Endothelial cell (in vitro differentiated cells): Measurements from ENCODE around the gene LARGE1. TPM values are rescaled to one million over a fixed set of nuclear protein-coding genes. Genes with fewer than 3 reads are reported as not detected.

ENCODE experiments used
- DNase-seq: peaks from one replicate; pipeline ENCODE4 v3.0.0; 2021; ENCODE audit warnings: low spot score
- H3K27ac Mint-ChIP-seq: one replicate; pipeline ENCODE4 v1.8.0; 2021; ENCODE audit warnings: mixed read lengths, inconsistent platforms; ENCODE audit not compliant: unreplicated experiment
- H3K27me3 Mint-ChIP-seq: one replicate; pipeline ENCODE4 v1.8.0; 2021; ENCODE audit warnings: mild to moderate bottlenecking, moderate library complexity, mixed read lengths, inconsistent platforms; ENCODE audit not compliant: unreplicated experiment
- H3K36me3 Mint-ChIP-seq: one replicate; pipeline ENCODE4 v1.8.0; 2021; ENCODE audit warnings: mild to moderate bottlenecking, low read depth, mixed read lengths, inconsistent platforms; ENCODE audit not compliant: unreplicated experiment
- H3K4me1 Mint-ChIP-seq: one replicate; pipeline ENCODE4 v1.8.0; 2021; ENCODE audit warnings: mild to moderate bottlenecking, mixed read lengths, inconsistent platforms; ENCODE audit not compliant: unreplicated experiment
- H3K4me3 Mint-ChIP-seq: one replicate; pipeline ENCODE4 v1.8.0; 2021; ENCODE audit warnings: mild to moderate bottlenecking, mixed read lengths, inconsistent platforms; ENCODE audit not compliant: unreplicated experiment
- H3K9me3 Mint-ChIP-seq: one replicate; pipeline ENCODE4 v1.8.0; 2021; ENCODE audit warnings: mixed read lengths, inconsistent platforms; ENCODE audit not compliant: unreplicated experiment
- CTCF ChIP-seq: fragments of 200-600 bp; sonication (generic); IDR thresholded peaks from one replicate; pipeline ENCODE4 v1.5.0; 2021; ENCODE audit warnings: antibody characterized with exemption; ENCODE audit not compliant: unreplicated experiment
- microRNA-seq: library from miRNA; unstranded; fragments of <30 nt; microRNA quantifications from one replicate; pipeline ENCODE4, GENCODE V29; 2020; ENCODE audit not compliant: unreplicated experiment
- total RNA-seq: library from RNA; stranded (reverse); fragmentation: NEBNext Ultra II Directional; extraction: Animal tissue kit (Norgen Biotek cat#: 25700); gene quantifications from one replicate; pipeline ENCODE4 v1.2.1, GENCODE V29; 2021; ENCODE audit not compliant: unreplicated experiment

LARGE1 gene
- total RNA-seq, 1 donor from 2014 or later: 25.4 TPM

GRCh38 chr22:33242078-33242477, 678.2 kb downstream of the LARGE1 start:
- Mint-ChIP-seq H3K4me1 (no peaks in the 10 kb centered on the region), H3K9me3 (no peaks in the 10 kb centered on the region), H3K27ac (no peak overlapping the region), H3K36me3 (no peaks in the 10 kb centered on the region), H3K27me3 (peaks cover 1% of the 10 kb centered on the region), H3K4me3 (no peak overlapping the region)
- no peak for DNase-seq
- TF ChIP-seq CTCF: no peak

GRCh38 chr22:33240888-33241475, 679.3 kb downstream of the LARGE1 start:
- H3K9me3 Mint-ChIP-seq: no peaks in the 10 kb centered on the region
- H3K27ac Mint-ChIP-seq: no peak overlapping the region
- no peaks in the 10 kb centered on the region for H3K36me3 Mint-ChIP-seq
- TF ChIP-seq CTCF: no peak
- DNase-seq: no peak
- no peaks in the 10 kb centered on the region for H3K4me1 Mint-ChIP-seq
- peaks cover 1% of the 10 kb centered on the region for H3K27me3 Mint-ChIP-seq
- no peak overlapping the region for H3K4me3 Mint-ChIP-seq

GRCh38 chr22:33232071-33232470, 688.2 kb downstream of the LARGE1 start:
- no peaks in the 10 kb centered on the region for H3K27me3 Mint-ChIP-seq
- H3K4me1 Mint-ChIP-seq: no peaks in the 10 kb centered on the region
- no peak for TF ChIP-seq CTCF
- H3K9me3 Mint-ChIP-seq: peaks cover 10% of the 10 kb centered on the region
- no peak overlapping the region for H3K27ac Mint-ChIP-seq
- no peak overlapping the region for H3K4me3 Mint-ChIP-seq
- DNase-seq: no peak
- peaks cover 7% of the 10 kb centered on the region for H3K36me3 Mint-ChIP-seq

- H3K27ac Mint-ChIP-seq: no peak overlapping the region
- DNase-seq: no peak
- peaks cover 2% of the 10 kb centered on the region for H3K27me3 Mint-ChIP-seq
- no peak overlapping the region for H3K4me3 Mint-ChIP-seq
- peaks cover 10% of the 10 kb centered on the region for H3K9me3 Mint-ChIP-seq
- TF ChIP-seq CTCF: no peak
- H3K4me1 Mint-ChIP-seq: no peaks in the 10 kb centered on the region
- peaks cover 7% of the 10 kb centered on the region for H3K36me3 Mint-ChIP-seq
Measured at GRCh38 chr22:33227791-33228190, 692.5 kb downstream of the LARGE1 start.

GRCh38 chr22:33224841-33225240, 695.4 kb downstream of the LARGE1 start:
- DNase-seq: no peak
- TF ChIP-seq CTCF: no peak
- peaks cover 2% of the 10 kb centered on the region for H3K27me3 Mint-ChIP-seq
- H3K4me3 Mint-ChIP-seq: no peak overlapping the region
- peaks cover 5% of the 10 kb centered on the region for H3K9me3 Mint-ChIP-seq
- peaks cover 7% of the 10 kb centered on the region for H3K4me1 Mint-ChIP-seq
- H3K27ac Mint-ChIP-seq: no peak overlapping the region
- H3K36me3 Mint-ChIP-seq: peaks cover 7% of the 10 kb centered on the region

Small RNAs within 50 kb of the gene (microRNA-seq; reads per million reads assigned to microRNA genes)
- gene MIR4764: 0.21 reads per million
